ENCODE measurements around the gene PIEZO1. TPM values are rescaled to one million over a fixed set of nuclear protein-coding genes. Genes with fewer than 3 reads are reported as not detected.

The PIEZO1 gene
- total and polyA plus RNA-seq, 10 of the 15 experiments (the other 5 are each of a cell fraction or from before 2014, with no cell fraction given) = 1.3 to 169 (median 33.4) TPM

GRCh38 chr16:88692861-88693260 is 92.2 kb downstream of the PIEZO1 start (continued):
- TF ChIP-seq PRDM15 (CRISPR knock-in tag; IDR thresholded peaks at IDR 0.05) = no peak
- TF ChIP-seq CBX5 (IDR thresholded peaks at IDR 0.05; ENCODE audit: low read depth) = no peak
- TF ChIP-seq NRF1 (conservative IDR thresholded peaks at IDR 0.05; ENCODE audit: low read depth, low read length) = no peak
- TF ChIP-seq CHD1 (IDR thresholded peaks at IDR 0.05; ENCODE audit: low read depth, low read length) = no peak
- TF ChIP-seq, protein P1, sequence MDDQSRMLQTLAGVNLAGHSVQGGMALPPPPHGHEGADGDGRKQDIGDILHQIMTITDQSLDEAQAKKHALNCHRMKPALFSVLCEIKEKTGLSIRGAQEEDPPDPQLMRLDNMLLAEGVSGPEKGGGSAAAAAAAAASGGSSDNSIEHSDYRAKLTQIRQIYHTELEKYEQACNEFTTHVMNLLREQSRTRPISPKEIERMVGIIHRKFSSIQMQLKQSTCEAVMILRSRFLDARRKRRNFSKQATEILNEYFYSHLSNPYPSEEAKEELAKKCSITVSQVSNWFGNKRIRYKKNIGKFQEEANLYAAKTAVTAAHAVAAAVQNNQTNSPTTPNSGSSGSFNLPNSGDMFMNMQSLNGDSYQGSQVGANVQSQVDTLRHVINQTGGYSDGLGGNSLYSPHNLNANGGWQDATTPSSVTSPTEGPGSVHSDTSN (IDR thresholded peaks at IDR 0.05; ENCODE audit: insufficient replicate concordance, low read depth, low read length) = no peak
- TF ChIP-seq FOXM1 (IDR thresholded peaks at IDR 0.05; ENCODE audit: low read depth, low read length) = no peak
- no peak for TF ChIP-seq MTA2 (IDR thresholded peaks at IDR 0.05; ENCODE audit: low read depth)

All from GM12878 (cell line).